K562 (cell line): ENCODE data around the gene PKD1. TPM values are rescaled to one million over a fixed set of nuclear protein-coding genes. Genes with fewer than 3 reads are reported as not detected.
A peak's percentile ranks its signal among the peaks of the same experiment; 100 is the strongest.

ENCODE experiments used
- HMGXB4 ChIP-seq: sonication (generic); formaldehyde crosslinking; IDR thresholded peaks from 2 replicates; pipeline ENCODE4 v1.8.1; 2023; ENCODE audit warnings: mild to moderate bottlenecking, missing genetic modification reagents
- HOXB6 ChIP-seq: fragments of 250-450 bp; sonication (Bioruptor Pico); IDR thresholded peaks from 2 replicates; pipeline ENCODE4 v1.5.1; 2022; ENCODE audit warnings: mild to moderate bottlenecking, borderline replicate concordance
- IRF9 ChIP-seq: fragments of 450-650 bp; IDR thresholded peaks from 2 replicates; pipeline ENCODE4 v1.6.1; 2016; ENCODE audit warnings: missing biosample characterization, missing genetic modification characterization
- MGA ChIP-seq: fragments of 450-650 bp; IDR thresholded peaks from 2 replicates; pipeline ENCODE4 v1.6.1; 2016; ENCODE audit warnings: mild to moderate bottlenecking, moderate library complexity
- POLR2A ChIP-seq: fragments of 450-650 bp; conservative IDR thresholded peaks from 2 replicates; pipeline ENCODE4 v1.6.1; 2016
- RFX5 ChIP-seq: IDR thresholded peaks from 2 replicates; pipeline ENCODE4 v1.6.1; 2011; ENCODE audit warnings: low read depth, mild to moderate bottlenecking, improper control_type of control experiment, low read length
- SMAD2 ChIP-seq: fragments of 150-350 bp; IDR thresholded peaks from 2 replicates; pipeline ENCODE4 v1.6.1; 2014; ENCODE audit warnings: low read depth, mild to moderate bottlenecking, low read length
- SMAD3 ChIP-seq: fragments of 450-650 bp; formaldehyde crosslinking; conservative IDR thresholded peaks from 2 replicates; pipeline ENCODE4 v1.4.0; 2020; ENCODE audit warnings: mild to moderate bottlenecking
- SMARCA4 ChIP-seq: fragments of 450-650 bp; IDR thresholded peaks from 2 replicates; pipeline ENCODE4 v1.6.1; 2016
- TSC22D4 ChIP-seq: fragments of 450-650 bp; IDR thresholded peaks from 2 replicates; pipeline ENCODE4 v1.6.1; 2016; ENCODE audit warnings: missing genetic modification characterization, missing biosample characterization, control low read depth
- ZNF224 ChIP-seq: sonication (generic); formaldehyde crosslinking; IDR thresholded peaks from 2 replicates; pipeline ENCODE4 v1.8.0; 2022; ENCODE audit warnings: mild to moderate bottlenecking, missing genetic modification reagents
- ZNF589 ChIP-seq: fragments of 200-800 bp; sonication (Bioruptor generic); IDR thresholded peaks from 2 replicates; pipeline ENCODE4 v1.6.1; 2016; ENCODE audit warnings: low read depth, missing genetic modification characterization, missing compliant biosample characterization
- polyA plus RNA-seq, 8 experiments: library from polyadenylated mRNA; depleted of rRNA in 4 of 8; stranded (reverse) in 5 of 8; unstranded in 3 of 8; fragments of >200 nt; fragmentation: Nextera tagmentation in 2 of 8; fragmentation: Illumina TruSeq in 1 of 8; extraction: Ambion mirVana in 2 of 8; extraction: Trizol in 1 of 8; gene quantifications; 2 replicates each; pipeline versions ENCODE4 v1.2.1 to v1.2.3, GENCODE V29; 2011 to 2014; ENCODE audit warnings: inconsistent platforms in 1 of 8, missing spikeins in 1 of 8
- total RNA-seq, 7 experiments: library from RNA; depleted of rRNA in 6 of 7; stranded (reverse); fragments of >200 nt in 6 of 7; fragmentation: Illumina TruSeq in 2 of 7; extraction: Trizol in 2 of 7; gene quantifications; 2 replicates each; pipeline versions ENCODE4 v1.2.1 to v1.2.3, GENCODE V29; 2011 to 2021; ENCODE audit warnings: low replicate concordance in 1 of 7

Gene PKD1
- total and polyA plus RNA-seq, 9 of the 15 experiments (the other 6 are each of a cell fraction or from before 2014, with no cell fraction given): 0.23 to 93.5 (median 12.6) TPM

- TF ChIP-seq MGA: no peak; the same call in 1 of the 2 replicates
- TF ChIP-seq HOXB6 (CRISPR knock-in tag): peak; percentile 85
- TF ChIP-seq SMARCA4: no peak
- TF ChIP-seq POLR2A: peak; percentile 100
- no peak for TF ChIP-seq TSC22D4 (tag)
- TF ChIP-seq ZNF589 (CRISPR knock-in tag): 0 out of 2 replicates have a peak, but pooled peaks have one; percentile 63
- peak; percentile 82; the same call in 1 of the 2 replicates for TF ChIP-seq ZNF224
- TF ChIP-seq IRF9: no peak
- TF ChIP-seq HMGXB4 (CRISPR knock-in tag): peak; percentile 59
- TF ChIP-seq SMAD2: peak; percentile 75; the same call in 1 of the 2 replicates
- TF ChIP-seq SMAD3: 0 out of 2 replicates have a peak, but pooled peaks have one; percentile 13
- no peak for TF ChIP-seq RFX5
Measured at GRCh38 chr16:2155091-2155950, 19.6 kb upstream of the PKD1 start, which contains the start of gene TRAF7 (continued).
